Measurements from ENCODE around the gene DPH2.

The DPH2 gene

DNA sequence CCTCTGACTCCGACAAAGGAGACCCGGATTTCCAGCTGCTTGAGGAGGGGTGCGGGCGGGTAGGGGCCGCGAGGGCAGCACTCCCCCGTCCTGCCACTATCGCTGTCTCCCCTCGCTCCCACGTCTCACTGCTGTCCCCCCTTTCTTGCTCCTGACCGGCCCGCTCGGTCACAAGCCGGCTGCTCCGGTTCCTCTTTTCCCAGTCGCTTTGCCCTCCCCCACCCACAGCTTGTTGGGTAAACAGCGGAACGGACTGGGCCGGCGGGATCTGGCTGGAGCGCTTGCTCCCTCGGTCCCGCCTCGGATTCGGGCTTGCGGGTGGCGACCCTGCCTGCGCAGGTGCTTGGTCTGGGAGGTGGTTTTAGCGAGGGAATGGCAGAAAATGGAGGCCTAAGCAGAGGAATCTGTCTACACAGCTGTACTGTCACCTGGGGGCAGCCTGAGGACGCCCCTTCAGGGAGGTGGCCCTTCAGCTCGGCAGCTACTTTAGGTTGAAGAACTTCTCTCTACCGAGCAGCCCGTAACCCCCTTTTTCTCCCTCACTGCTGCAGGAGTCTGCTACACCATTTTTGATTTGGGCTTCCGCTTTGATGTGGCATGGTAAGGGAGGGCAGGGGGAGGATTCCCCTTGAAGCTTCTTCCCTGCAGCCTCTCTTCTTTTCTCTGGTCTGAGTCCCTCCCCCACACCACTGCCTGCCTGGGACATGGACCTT lies 5.6 kb downstream of the DPH2 start:
- peaks cover 7% of the 10 kb centered on the region for H3K4me1 ChIP-seq
- no peaks in the 10 kb centered on the region for H3K36me3 ChIP-seq (ENCODE audit: control insufficient read depth, insufficient read depth, low read length)

GRCh38 chr1:43976045-43976444 lies 6.2 kb downstream of the DPH2 start:
- H3K36me3 ChIP-seq (ENCODE audit: control insufficient read depth, insufficient read depth, low read length), result no peaks in the 10 kb centered on the region
- no peak for TF ChIP-seq CTCF (IDR thresholded peaks at IDR 0.05)
- no peak overlapping the region for H2AFZ ChIP-seq
- no peaks in the 10 kb centered on the region for H3K27me3 ChIP-seq (ENCODE audit: control insufficient read depth, insufficient read depth, low read length)
- no peaks in the 10 kb centered on the region for H3K9me3 ChIP-seq (ENCODE audit: control insufficient read depth, low read length)
- peak overlapping the region; percentile 85 for H3K4me2 ChIP-seq (ENCODE audit: low read length)
- no peak overlapping the region for H3K27ac ChIP-seq
- no peak overlapping the region for H3K9ac ChIP-seq
- peaks cover 7% of the 10 kb centered on the region for H3K4me1 ChIP-seq
- H3K79me2 ChIP-seq, result no peaks in the 10 kb centered on the region
- H3K4me3 ChIP-seq (ENCODE audit: low read depth, low read length), result peak overlapping the region; percentile 95

More for the DNA sequence above, 5.6 kb downstream of the DPH2 start:
- Histone ChIP-seq H3K9me3 (ENCODE audit: control insufficient read depth, low read length) (no peaks in the 10 kb centered on the region), H3K27me3 (ENCODE audit: control insufficient read depth, insufficient read depth, low read length) (no peaks in the 10 kb centered on the region), H3K4me3 (ENCODE audit: low read depth, low read length) (peak overlapping the region; percentile 95), H2AFZ (peak overlapping the region; percentile 88), H3K9ac (peak overlapping the region; percentile 89), H3K79me2 (no peaks in the 10 kb centered on the region), H3K4me2 (ENCODE audit: low read length) (peak overlapping the region; percentile 85), H3K27ac (peak overlapping the region; percentile 95)
- TF ChIP-seq CTCF (IDR thresholded peaks at IDR 0.05), result no peak

- Histone ChIP-seq H3K9me3 (ENCODE audit: control insufficient read depth, low read length) (no peaks in the 10 kb centered on the region), H3K36me3 (ENCODE audit: control insufficient read depth, insufficient read depth, low read length) (no peaks in the 10 kb centered on the region), H3K4me2 (ENCODE audit: low read length) (no peak overlapping the region), H3K4me3 (ENCODE audit: low read depth, low read length) (no peak overlapping the region), H3K27ac (no peak overlapping the region), H2AFZ (no peak overlapping the region), H3K4me1 (peaks cover 7% of the 10 kb centered on the region), H3K27me3 (ENCODE audit: control insufficient read depth, insufficient read depth, low read length) (no peaks in the 10 kb centered on the region), H3K9ac (no peak overlapping the region), H3K79me2 (no peaks in the 10 kb centered on the region)
- TF ChIP-seq CTCF (IDR thresholded peaks at IDR 0.05), result no peak
These were observed 7.1 kb downstream of the DPH2 start for GRCh38 chr1:43976890-43977289.

DNA sequence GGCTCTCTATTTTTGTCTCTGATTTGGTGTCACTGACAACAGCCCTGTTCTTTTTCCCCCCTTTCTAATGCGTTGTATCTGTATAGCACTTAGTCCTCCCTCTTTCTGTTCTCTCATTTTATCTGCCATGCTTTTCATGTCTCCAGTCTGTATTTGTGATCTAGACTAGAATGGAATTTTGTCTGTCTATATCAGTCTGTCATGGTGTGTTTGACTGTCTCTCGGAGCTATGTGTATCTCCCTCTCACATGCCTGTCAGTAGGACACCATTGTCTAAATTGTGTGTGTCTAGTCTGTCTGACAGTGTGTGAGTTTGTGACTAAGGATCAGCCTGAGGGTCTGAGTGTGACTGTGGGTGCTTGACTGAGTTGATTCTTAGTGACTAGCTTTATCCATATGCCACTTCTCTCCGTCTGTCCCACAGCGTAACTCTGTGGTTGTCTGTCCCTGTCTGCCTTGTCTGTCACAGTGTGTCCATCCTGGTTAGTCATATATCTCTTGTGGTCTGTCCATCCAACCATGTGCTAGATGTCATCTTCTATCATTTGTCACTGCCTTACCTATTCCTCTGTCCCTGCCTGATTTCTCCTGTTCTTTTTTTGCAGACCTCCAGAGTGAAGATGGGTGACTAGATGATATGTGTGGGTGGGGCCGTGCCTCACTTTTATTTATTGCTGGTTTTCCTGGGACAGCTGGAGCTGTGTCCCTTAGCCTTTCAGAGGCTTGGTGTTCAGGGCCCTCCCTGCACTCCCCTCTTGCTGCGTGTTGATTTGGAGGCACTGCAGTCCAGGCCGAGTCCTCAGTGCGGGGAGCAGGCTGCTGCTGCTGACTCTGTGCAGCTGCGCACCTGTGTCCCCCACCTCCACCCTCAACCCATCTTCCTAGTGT lies 7.8 kb downstream of the DPH2 start:
- H3K36me3 ChIP-seq (ENCODE audit: control insufficient read depth, insufficient read depth, low read length), result no peaks in the 10 kb centered on the region
- H2AFZ ChIP-seq, result no peak overlapping the region
- H3K9me3 ChIP-seq (ENCODE audit: control insufficient read depth, low read length), result no peaks in the 10 kb centered on the region
- TF ChIP-seq CTCF (IDR thresholded peaks at IDR 0.05), result no peak
- H3K27ac ChIP-seq, result no peak overlapping the region
- H3K4me3 ChIP-seq (ENCODE audit: low read depth, low read length), result no peak overlapping the region
- no peaks in the 10 kb centered on the region for H3K27me3 ChIP-seq (ENCODE audit: control insufficient read depth, insufficient read depth, low read length)
- H3K4me1 ChIP-seq, result peaks cover 7% of the 10 kb centered on the region
- H3K79me2 ChIP-seq, result no peaks in the 10 kb centered on the region
- no peak overlapping the region for H3K9ac ChIP-seq
- H3K4me2 ChIP-seq (ENCODE audit: low read length), result no peak overlapping the region

Data from parathyroid adenoma (tissue), 2 donors.